ENCODE results near the gene ALDH8A1. TPM values are rescaled to one million over a fixed set of nuclear protein-coding genes. Genes with fewer than 3 reads are reported as not detected.

The ALDH8A1 gene
- total and polyA plus RNA-seq, 2 of the 8 experiments (the other 6 are each of a cell fraction or from before 2014, with no cell fraction given), result 0.08 to 0.28 TPM

DNA sequence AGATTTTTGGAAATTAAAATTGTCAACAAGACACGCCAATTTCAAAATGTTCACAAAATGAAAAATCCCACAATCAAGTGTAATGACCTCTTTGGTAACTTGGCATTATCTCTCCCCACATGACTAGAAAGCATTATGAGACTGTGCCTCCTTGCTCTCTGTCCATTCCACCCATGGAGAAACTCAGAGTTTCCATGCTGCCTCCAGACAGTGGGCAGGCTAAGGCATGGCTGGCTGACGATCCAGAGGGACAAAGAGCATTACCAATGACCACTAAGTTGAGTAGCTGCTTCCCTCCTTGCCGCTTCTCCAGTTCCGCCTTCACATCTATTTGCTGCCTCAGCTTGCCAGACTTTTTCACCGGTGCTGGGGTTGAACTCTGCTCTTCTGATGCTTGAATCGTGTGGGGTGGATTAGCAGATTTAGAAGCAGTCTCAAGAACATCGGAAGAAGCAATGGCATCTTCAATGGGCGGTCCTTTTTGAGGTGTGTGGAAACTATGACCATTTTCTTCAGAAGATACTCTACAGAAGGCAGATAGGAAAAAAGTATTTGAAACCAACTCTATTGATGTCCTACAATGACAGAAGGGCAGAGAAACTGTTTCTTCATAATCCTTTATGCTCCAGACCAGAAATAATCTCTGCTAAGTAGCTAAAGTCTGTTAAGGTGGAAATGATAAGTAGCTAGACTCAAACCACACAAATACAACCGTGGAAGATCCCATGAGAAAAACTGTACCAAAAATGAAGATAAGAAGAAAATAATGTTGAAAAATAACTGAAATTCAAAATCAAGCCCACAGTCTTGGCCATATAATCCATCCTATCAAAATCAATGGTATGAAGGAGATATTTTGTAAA lies 47.5 kb upstream of the ALDH8A1 start (continued):
- no peak for TF ChIP-seq HDAC6 (IDR thresholded peaks at IDR 0.05; ENCODE audit: low read depth, low read length)
- TF ChIP-seq MAFK (IDR thresholded peaks at IDR 0.05; ENCODE audit: low read depth, low read length), result no peak
- TF ChIP-seq, protein P1, sequence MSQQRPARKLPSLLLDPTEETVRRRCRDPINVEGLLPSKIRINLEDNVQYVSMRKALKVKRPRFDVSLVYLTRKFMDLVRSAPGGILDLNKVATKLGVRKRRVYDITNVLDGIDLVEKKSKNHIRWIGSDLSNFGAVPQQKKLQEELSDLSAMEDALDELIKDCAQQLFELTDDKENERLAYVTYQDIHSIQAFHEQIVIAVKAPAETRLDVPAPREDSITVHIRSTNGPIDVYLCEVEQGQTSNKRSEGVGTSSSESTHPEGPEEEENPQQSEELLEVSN (IDR thresholded peaks at IDR 0.05), result no peak
- TF ChIP-seq SUZ12 (IDR thresholded peaks at IDR 0.05; ENCODE audit: low read length), result no peak
- no peak for TF ChIP-seq GTF2F1 (IDR thresholded peaks at IDR 0.05; ENCODE audit: borderline replicate concordance, low read depth, low read length)
- no peak for TF ChIP-seq CHD2 (IDR thresholded peaks at IDR 0.05; ENCODE audit: low read length)
- TF ChIP-seq PHF8 (conservative IDR thresholded peaks at IDR 0.05; ENCODE audit: low read depth, low read length), result no peak
- TF ChIP-seq BACH1 (IDR thresholded peaks at IDR 0.05; ENCODE audit: low read length), result no peak
- no peak for TF ChIP-seq ZNF274 (IDR thresholded peaks at IDR 0.05; ENCODE audit: borderline replicate concordance, extremely low read depth, low read length)
- no peak for TF ChIP-seq CTBP2 (IDR thresholded peaks at IDR 0.05; ENCODE audit: borderline replicate concordance, insufficient read depth, insufficient read length, low read length)
- TF ChIP-seq BCL11A (IDR thresholded peaks at IDR 0.05; ENCODE audit: low read depth in 2 of 2, low read length in 2 of 2), result no peak
- no peak for TF ChIP-seq JUND (IDR thresholded peaks at IDR 0.05; ENCODE audit: low read length)
